Lower lobe of right lung (tissue), 2 donors: ENCODE measurements around the gene PIH1D1. TPM values are rescaled to one million over a fixed set of nuclear protein-coding genes. Genes with fewer than 3 reads are reported as not detected.

Experiments
- ATAC-seq, 2 donors: fragments of 200-7000 bp; cut with Tn5 transposase; one replicate each; pipeline ENCODE4 v1.9.1; 2020 to 2022; ENCODE audit warnings: mild to moderate bottlenecking in 2 of 2, moderate library complexity in 2 of 2
- DNase-seq: peaks from one replicate; pipeline ENCODE4 v3.0.0-alpha.2; 2020
- H3K27ac ChIP-seq: fragments of 200-600 bp; one replicate; pipeline ENCODE4 v1.8.0; 2022
- H3K27me3 ChIP-seq: fragments of 200-600 bp; one replicate; pipeline ENCODE4 v1.8.0; 2022; ENCODE audit warnings: low read depth
- H3K36me3 ChIP-seq: fragments of 200-600 bp; one replicate; pipeline ENCODE4 v1.8.0; 2022; ENCODE audit warnings: mild to moderate bottlenecking
- H3K4me1 ChIP-seq: fragments of 200-600 bp; one replicate; pipeline ENCODE4 v1.8.0; 2022
- H3K4me3 ChIP-seq: fragments of 200-600 bp; one replicate; pipeline ENCODE4 v1.8.0; 2022; ENCODE audit warnings: mild to moderate bottlenecking
- H3K9me3 ChIP-seq: fragments of 200-600 bp; one replicate; pipeline ENCODE4 v1.8.0; 2022
- CTCF ChIP-seq: fragments of 200-600 bp; IDR thresholded peaks from one replicate; pipeline ENCODE4 v1.8.0; 2022; ENCODE audit warnings: antibody characterized with exemption, mild to moderate bottlenecking
- intact Hi-C: fragments of 100-400 bp; cut with DNase I; formaldehyde crosslinking; loops from one replicate; pipeline ENCODE4 v1.11.0; 2022
- long read RNA-seq: library from polyadenylated mRNA; unstranded; transcript quantifications from one replicate; pipeline ENCODE4 v2.0.0, GENCODE V29; 2021
- total RNA-seq: library from RNA; stranded (reverse); fragmentation: NEBNext Ultra II Directional; extraction: Animal tissue kit (Norgen Biotek cat#: 25700); gene quantifications from one replicate; pipeline ENCODE4 v1.2.1, GENCODE V29; 2021
- donor health status: DM: no; HTN: yes; CAD: no; lungs with severe emphysema.

The PIH1D1 gene
- 63.2 TPM for total RNA-seq
- long read RNA-seq, transcript PIH1D1-201 (9 exons, 1,192 nt) = major isoform, 34 of 55 reads
- long read RNA-seq, partial matches to known transcripts = 1 of 55 reads
- long read RNA-seq, other reads (novel, unspliced or antisense) = 20 of 55 reads

GRCh38 chr19:49451430-49452181, at the start of gene PIH1D1:
Gene PIH1D1 (minus strand): TSS chr19:49451814. CDS start chr19:49451574, 240 bp downstream.
- Histone ChIP-seq H3K4me3 (peak within 1 kb of the TSS; percentile 71), H3K36me3 (peaks cover 24% of the 10 kb centered on the region), H3K27me3 (no peaks in the 10 kb centered on the region), H3K27ac (peak within 1 kb of the TSS; percentile 96), H3K4me1 (peaks cover 29% of the 10 kb centered on the region), H3K9me3 (no peaks in the 10 kb centered on the region)
- ATAC-seq (peak; percentile 89 to 90), DNase-seq (peak; percentile 98)
- TF ChIP-seq CTCF = no peak
- intact Hi-C loops = no loop called here

GRCh38 chr19:49499030-49499670, 47.5 kb upstream of the PIH1D1 start:
- intact Hi-C loops = no loop called here
- ATAC-seq (no peak), DNase-seq (no peak)
- Histone ChIP-seq H3K4me1 (peaks cover 48% of the 10 kb centered on the region), H3K4me3 (peak overlapping the region; percentile 52), H3K27ac (peak overlapping the region; percentile 81), H3K9me3 (no peaks in the 10 kb centered on the region), H3K27me3 (no peaks in the 10 kb centered on the region), H3K36me3 (peaks cover 32% of the 10 kb centered on the region)
- no peak for TF ChIP-seq CTCF

DNA sequence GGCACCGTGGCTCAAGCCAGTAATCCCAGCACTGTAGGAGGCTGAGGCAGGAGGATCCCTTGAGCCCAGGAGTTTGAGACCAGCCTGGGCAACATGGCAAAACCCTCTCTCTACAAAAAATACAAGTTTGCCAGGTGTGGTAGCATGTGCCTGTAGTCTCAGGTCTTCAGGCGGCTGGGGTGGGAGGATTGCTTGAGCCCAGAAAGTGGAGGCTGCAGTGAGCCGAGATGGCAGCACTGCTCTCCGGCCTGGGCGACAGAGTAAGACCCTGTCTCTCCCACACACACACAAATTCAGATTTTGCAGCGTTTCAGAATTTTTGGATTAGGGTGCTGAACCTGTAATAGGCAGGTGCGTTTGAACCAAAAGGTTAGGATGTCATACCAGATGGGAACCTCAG, 46.9 kb upstream of the PIH1D1 start:
- no peak overlapping the region for H3K27ac ChIP-seq
- H3K4me3 ChIP-seq = peak overlapping the region; percentile 52
- ATAC-seq = no peak
- peaks cover 46% of the 10 kb centered on the region for H3K4me1 ChIP-seq
- no peak for DNase-seq
- TF ChIP-seq CTCF = no peak
- peaks cover 32% of the 10 kb centered on the region for H3K36me3 ChIP-seq
- no peaks in the 10 kb centered on the region for H3K9me3 ChIP-seq
- H3K27me3 ChIP-seq = no peaks in the 10 kb centered on the region
- intact Hi-C loops = no loop called here

GRCh38 chr19:49497789-49498103, 46.1 kb upstream of the PIH1D1 start:
- peak overlapping the region; percentile 82 for H3K4me3 ChIP-seq

More at GRCh38 chr19:49497789-49498103, 46.1 kb upstream of the PIH1D1 start:
- Histone ChIP-seq H3K9me3 (no peaks in the 10 kb centered on the region), H3K4me1 (peaks cover 43% of the 10 kb centered on the region), H3K27ac (peak overlapping the region; percentile 91), H3K27me3 (no peaks in the 10 kb centered on the region), H3K36me3 (peaks cover 39% of the 10 kb centered on the region)
- DNase-seq (no peak), ATAC-seq (no peak)
- no peak for TF ChIP-seq CTCF
- intact Hi-C loops = no loop called here
